Tibial artery (tissue), 4 donors: Measurements from ENCODE around the gene C17orf107.

ENCODE experiments used
- DNase-seq, 2 donors: peaks; one replicate each; pipeline ENCODE4 v3.0.0-alpha.2; 2019
- H3K27ac ChIP-seq, 2 donors: fragments of 200-600 bp; sonication (generic) in 1 of 2; 1 replicate in 1 of 2; 2 replicates in 1 of 2; pipeline ENCODE4 v1.5.1; 2018 to 2019; ENCODE audit warnings: mild to moderate bottlenecking in 1 of 2
- H3K27me3 ChIP-seq, 2 donors: fragments of 200-600 bp; sonication (generic) in 1 of 2; one replicate each; pipeline versions ENCODE4 v1.5.1 to v1.6.0; 2016 to 2019
- H3K36me3 ChIP-seq, 3 donors: fragments of 200-600 bp; sonication (generic) in 2 of 3; one replicate each; pipeline ENCODE4 v1.5.1; 2016 to 2019; ENCODE audit warnings: mild to moderate bottlenecking in 2 of 3
- H3K4me1 ChIP-seq, 4 donors: fragments of 200-600 bp; sonication (generic) in 2 of 4; 1 replicate in 3 of 4; 2 replicates in 1 of 4; pipeline ENCODE4 v1.5.1; 2016 to 2019
- H3K4me3 ChIP-seq, 2 donors: fragments of 200-600 bp; sonication (generic) in 1 of 2; 1 replicate in 1 of 2; 2 replicates in 1 of 2; pipeline ENCODE4 v1.5.1; 2018 to 2019; ENCODE audit warnings: mild to moderate bottlenecking in 2 of 2
- H3K9me3 ChIP-seq, 3 donors: fragments of 200-600 bp; sonication (generic) in 1 of 3; one replicate each; pipeline ENCODE4 v1.5.1; 2016 to 2019
- intact Hi-C: fragments of 100-400 bp; cut with DNase I; formaldehyde crosslinking; loops from one replicate; pipeline ENCODE4 v1.15.0; 2023; ENCODE audit warnings: low total_unique reads
- TF ChIP-seq, protein P1 (sequence below), 2 experiments: fragments of 200-600 bp in 1 of 2; fragments of 450-650 bp in 1 of 2; IDR thresholded peaks; one replicate each; pipeline ENCODE4 v1.5.1; 2017 to 2019; ENCODE audit warnings: antibody characterized with exemption in 2 of 2, mild to moderate bottlenecking in 1 of 2, moderate library complexity in 1 of 2

The C17orf107 gene

GRCh38 chr17:4881761-4882555 is 17.4 kb upstream of the C17orf107 start:
- DNase-seq: no peak
- intact Hi-C loops: loop anchor here (5.0 to 10.0 kb wide), 2 partner anchors 47 to 95 kb away; partner anchors contain the start of genes GLTPD2, MINK1 and VMO1
- Histone ChIP-seq H3K4me3 (no peak overlapping the region), H3K9me3 (no peaks in the 10 kb centered on the region), H3K27ac (no peak overlapping the region), H3K4me1 (peaks cover 0 to 9% (median 0%) of the 10 kb centered on the region in 4 donors), H3K36me3 (peaks cover 35 to 74% (median 38%) of the 10 kb centered on the region in 3 donors), H3K27me3 (no peaks in the 10 kb centered on the region)
- TF ChIP-seq, protein P1, sequence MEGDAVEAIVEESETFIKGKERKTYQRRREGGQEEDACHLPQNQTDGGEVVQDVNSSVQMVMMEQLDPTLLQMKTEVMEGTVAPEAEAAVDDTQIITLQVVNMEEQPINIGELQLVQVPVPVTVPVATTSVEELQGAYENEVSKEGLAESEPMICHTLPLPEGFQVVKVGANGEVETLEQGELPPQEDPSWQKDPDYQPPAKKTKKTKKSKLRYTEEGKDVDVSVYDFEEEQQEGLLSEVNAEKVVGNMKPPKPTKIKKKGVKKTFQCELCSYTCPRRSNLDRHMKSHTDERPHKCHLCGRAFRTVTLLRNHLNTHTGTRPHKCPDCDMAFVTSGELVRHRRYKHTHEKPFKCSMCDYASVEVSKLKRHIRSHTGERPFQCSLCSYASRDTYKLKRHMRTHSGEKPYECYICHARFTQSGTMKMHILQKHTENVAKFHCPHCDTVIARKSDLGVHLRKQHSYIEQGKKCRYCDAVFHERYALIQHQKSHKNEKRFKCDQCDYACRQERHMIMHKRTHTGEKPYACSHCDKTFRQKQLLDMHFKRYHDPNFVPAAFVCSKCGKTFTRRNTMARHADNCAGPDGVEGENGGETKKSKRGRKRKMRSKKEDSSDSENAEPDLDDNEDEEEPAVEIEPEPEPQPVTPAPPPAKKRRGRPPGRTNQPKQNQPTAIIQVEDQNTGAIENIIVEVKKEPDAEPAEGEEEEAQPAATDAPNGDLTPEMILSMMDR (IDR thresholded peaks at IDR 0.05): peak; percentile 48 to 58

DNA sequence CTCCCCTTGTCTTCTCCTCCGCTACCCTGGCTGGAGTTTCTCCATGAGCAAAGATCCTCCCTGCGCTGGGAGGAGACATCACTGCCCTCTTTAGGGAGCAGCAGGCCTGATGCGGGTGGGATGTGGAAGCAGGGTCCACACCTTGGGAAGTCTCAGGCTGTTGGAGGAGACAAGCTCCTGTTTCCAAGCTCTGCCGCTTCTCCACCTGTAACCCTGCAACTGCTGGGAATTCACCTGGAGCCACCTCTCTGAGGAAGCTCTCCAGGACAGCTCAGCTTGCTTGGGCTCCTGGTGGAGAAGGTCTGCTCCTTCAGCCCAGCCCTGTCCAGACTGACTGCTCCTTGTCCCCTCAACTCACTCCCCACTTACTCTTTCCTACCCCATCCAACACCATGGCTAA is 14.8 kb upstream of the C17orf107 start:
- Histone ChIP-seq H3K4me3 (no peak overlapping the region), H3K27me3 (no peaks in the 10 kb centered on the region), H3K4me1 (peaks cover 0 to 6% (median 0%) of the 10 kb centered on the region in 4 donors), H3K36me3 (peaks cover 41 to 81% (median 45%) of the 10 kb centered on the region in 3 donors), H3K27ac (no peak overlapping the region), H3K9me3 (no peaks in the 10 kb centered on the region)
- TF ChIP-seq, protein P1 (IDR thresholded peaks at IDR 0.05): no peak
- intact Hi-C loops: loop anchor here (5.0 to 10.0 kb wide), 2 partner anchors 50 to 97 kb away; partner anchors contain the start of genes GLTPD2, MINK1 and VMO1
- no peak for DNase-seq

DNA sequence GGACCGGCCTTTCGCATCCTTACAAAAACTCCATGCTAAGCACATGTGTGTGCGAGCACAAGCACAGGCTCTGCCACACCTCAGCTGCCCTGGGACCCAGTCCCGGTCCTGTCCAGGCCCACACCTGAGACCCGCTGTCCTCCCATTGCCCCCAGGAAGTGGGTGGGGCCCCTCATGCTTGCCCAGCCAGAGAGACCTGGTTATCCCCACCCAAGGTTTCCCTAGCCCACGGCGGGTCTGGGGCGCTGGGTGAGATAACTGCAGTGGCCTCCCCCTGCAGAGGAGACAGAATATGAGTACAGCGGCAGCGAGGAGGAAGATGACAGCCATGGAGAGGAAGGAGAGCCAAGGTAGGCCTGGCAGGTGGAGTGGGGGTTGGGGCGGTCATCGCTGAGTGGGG is 12.5 kb upstream of the C17orf107 start:
- Histone ChIP-seq H3K36me3 (peaks cover 65 to 92% (median 68%) of the 10 kb centered on the region in 3 donors), H3K27ac (no peak overlapping the region)

DNA sequence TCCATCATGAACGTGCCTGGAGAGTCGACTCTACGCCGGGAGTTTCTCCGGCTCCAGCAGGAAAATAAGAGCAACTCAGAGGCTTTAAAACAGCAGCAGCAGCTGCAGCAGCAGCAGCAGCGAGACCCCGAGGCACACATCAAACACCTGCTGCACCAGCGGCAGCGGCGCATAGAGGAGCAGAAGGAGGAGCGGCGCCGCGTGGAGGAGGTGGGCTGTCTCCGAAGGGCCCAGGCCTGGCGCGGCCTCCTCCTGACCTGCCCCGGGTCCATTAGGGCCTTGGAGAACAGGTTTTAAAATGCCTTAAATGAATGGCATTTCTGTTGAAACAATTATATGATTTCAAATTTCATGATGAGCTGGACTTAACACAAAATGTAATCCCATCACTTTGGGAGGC is 11.8 kb upstream of the C17orf107 start:
- intact Hi-C loops: loop anchor here (5.0 to 10.0 kb wide), 2 partner anchors 53 to 155 kb away; partner anchors contain the start of genes MED11 and MINK1
- Histone ChIP-seq H3K4me3 (no peak overlapping the region), H3K36me3 (peaks cover 72 to 93% (median 76%) of the 10 kb centered on the region in 3 donors), H3K27me3 (peaks cover 0 to 6% of the 10 kb centered on the region in 2 donors), H3K27ac (no peak overlapping the region), H3K9me3 (no peaks in the 10 kb centered on the region), H3K4me1 (no peaks in the 10 kb centered on the region)
- DNase-seq: no peak
- TF ChIP-seq, protein P1 (IDR thresholded peaks at IDR 0.05): no peak

More for the DNA sequence above, 12.5 kb upstream of the C17orf107 start:
- Histone ChIP-seq H3K27me3 (peaks cover 0 to 6% of the 10 kb centered on the region in 2 donors), H3K9me3 (no peaks in the 10 kb centered on the region), H3K4me3 (no peak overlapping the region), H3K4me1 (peaks cover 0 to 4% (median 0%) of the 10 kb centered on the region in 4 donors)
- intact Hi-C loops: loop anchor here (5.0 to 10.0 kb wide), 2 partner anchors 52 to 155 kb away; partner anchors contain the start of genes MED11 and MINK1
- TF ChIP-seq, protein P1 (IDR thresholded peaks at IDR 0.05): no peak
- DNase-seq: no peak

GRCh38 chr17:4891411-4892410 is 7.6 kb upstream of the C17orf107 start:
- no peak overlapping the region for H3K4me3 ChIP-seq

More at GRCh38 chr17:4891411-4892410, 7.6 kb upstream of the C17orf107 start:
- DNase-seq: no peak
- intact Hi-C loops: no loop called here
- no peak overlapping the region for H3K27ac ChIP-seq
- peaks cover 0 to 6% of the 10 kb centered on the region in 2 donors for H3K27me3 ChIP-seq
- H3K9me3 ChIP-seq: no peaks in the 10 kb centered on the region
- peaks cover 84 to 97% (median 90%) of the 10 kb centered on the region in 3 donors for H3K36me3 ChIP-seq
- TF ChIP-seq, protein P1 (IDR thresholded peaks at IDR 0.05): no peak
- H3K4me1 ChIP-seq: no peaks in the 10 kb centered on the region
